HG02798 (cell line): ENCODE measurements around the gene ACBD5.

Experiments used
- ATAC-seq: cut with Tn5 transposase; IDR thresholded peaks from one replicate; pipeline ENCODE4 v1.9.1; 2021; ENCODE audit warnings: mild to moderate bottlenecking; ENCODE audit not compliant: unreplicated experiment, poor library complexity

The ACBD5 gene

DNA sequence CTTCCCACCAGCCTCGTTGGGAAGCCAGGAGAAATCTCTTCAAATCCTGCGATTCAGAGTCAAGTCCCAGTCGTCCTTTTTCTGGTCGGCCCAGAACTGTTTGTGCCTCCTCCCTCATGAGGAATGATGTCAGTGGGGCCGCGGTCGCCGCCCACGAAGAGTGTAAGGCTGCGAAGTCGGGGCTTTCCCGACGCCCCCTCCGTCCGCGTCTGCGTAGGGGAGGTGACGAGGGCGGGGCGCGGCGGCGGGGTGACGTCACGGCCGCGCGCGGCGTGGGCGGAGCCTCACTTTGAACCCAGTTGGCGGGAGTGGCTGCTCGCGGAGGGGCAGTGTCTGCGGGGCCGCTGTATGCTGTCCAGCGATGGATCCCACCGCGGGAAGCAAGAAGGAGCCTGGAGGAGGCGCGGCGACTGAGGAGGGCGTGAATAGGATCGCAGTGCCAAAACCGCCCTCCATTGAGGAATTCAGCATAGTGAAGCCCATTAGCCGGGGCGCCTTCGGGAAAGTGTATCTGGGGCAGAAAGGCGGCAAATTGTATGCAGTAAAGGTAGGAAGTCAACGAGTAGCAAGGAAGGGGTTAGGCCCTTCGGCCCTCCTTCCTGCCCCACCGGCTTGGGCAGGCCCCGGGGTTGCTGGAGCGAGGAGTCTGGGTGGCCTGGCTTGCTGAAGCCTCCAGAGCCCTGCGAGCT lies 85.4 kb downstream of the ACBD5 start, which contains the start of gene MASTL:
Gene MASTL (plus strand): TSS at position 287 of the 689 bp plus-strand sequence. CDS start 75 bp downstream, at position 362.
- peak; percentile 85 for ATAC-seq

DNA sequence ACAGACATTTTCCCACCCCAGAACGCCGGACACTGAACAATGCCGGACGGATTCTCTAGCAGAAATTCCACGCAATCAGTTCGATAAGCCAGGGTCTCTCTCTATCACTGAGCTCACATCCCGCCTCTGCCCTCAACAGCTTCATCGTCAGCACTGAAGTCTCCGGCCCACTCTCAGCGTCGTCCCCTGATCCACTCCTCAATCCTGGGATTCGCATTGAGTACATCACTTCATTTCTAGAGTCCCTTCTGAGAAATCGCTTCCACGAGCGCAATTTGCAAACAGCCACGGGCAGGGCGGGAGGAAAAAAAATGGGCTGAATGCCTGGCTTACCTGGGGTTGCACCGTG lies 86.8 kb downstream of the ACBD5 start:
- peak; percentile 10 for ATAC-seq

DNA sequence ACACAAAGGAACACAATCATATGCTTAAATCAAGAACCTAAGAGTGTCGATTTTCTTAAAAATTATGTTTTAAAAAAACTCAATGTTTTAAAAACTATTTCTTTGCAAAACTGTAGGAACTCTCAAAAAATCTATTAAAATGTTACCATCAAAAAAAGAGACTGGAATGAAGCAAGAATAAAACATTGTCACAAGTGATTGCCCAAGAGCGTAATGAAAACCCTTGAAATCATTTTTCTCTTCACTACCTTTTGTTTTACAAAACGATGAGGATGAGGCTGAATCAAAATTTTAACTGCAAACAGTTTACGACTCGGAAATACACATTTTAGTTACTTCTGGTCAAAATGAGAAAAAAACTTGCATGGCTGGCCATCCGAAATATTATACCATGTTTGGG lies 87.3 kb downstream of the ACBD5 start:
- ATAC-seq, result no peak

DNA sequence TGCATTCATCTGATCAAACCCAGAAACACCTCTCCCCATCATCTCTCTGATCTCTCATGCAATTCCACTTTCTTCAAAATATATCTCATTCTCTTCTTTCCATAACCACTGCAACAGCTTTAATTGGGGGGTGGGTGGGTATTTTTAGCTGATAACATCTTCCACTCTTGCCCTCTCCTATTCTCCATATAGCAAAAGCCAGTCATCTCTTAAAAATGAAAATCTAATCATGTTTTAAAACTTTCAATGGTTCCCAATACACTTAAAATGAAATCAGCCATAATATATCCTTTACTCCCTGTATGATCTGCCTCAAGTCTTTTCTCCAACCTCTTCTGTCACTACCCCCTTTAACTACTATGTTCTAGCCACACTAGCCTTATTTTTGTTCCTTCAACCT lies 87.9 kb downstream of the ACBD5 start:
- no peak for ATAC-seq

DNA sequence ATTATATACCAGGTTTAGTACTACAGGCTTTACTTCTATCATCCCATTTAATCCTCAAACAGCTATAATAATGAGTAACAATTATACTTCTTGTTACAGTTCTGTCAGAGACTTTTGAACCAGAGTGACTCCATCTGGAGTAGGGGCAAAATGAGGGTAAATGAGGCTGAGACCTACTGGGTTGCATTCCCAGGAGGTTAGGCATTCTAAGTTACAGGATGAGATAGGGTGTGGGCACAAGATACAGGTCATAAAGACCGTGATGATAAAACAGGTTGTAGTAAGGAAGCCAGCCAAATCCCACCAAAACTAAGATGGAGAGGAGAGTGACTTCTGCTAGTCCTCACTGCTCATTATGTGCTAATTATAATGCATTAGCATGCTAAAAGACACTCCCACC lies 90.3 kb downstream of the ACBD5 start:
- ATAC-seq, result no peak

DNA sequence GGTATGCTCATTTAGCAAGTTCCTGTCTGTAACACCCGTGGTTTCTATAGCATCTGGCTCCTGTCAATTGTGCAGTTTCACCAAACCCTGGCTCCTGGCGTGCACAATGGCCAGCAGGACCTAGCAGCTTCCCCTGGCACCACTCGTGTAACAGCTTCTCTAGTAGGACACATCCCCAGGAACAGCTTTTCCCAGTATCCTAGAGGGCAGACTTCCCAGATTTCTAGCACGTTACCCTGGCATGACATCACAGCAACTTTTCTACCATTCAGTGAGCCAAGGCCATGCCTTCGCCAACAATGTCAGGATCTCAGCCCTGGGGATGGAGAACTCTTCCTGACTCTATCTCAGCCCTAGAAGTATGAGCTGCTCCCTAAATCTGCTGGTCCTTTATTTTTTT lies 92.9 kb downstream of the ACBD5 start:
- ATAC-seq, result no peak

DNA sequence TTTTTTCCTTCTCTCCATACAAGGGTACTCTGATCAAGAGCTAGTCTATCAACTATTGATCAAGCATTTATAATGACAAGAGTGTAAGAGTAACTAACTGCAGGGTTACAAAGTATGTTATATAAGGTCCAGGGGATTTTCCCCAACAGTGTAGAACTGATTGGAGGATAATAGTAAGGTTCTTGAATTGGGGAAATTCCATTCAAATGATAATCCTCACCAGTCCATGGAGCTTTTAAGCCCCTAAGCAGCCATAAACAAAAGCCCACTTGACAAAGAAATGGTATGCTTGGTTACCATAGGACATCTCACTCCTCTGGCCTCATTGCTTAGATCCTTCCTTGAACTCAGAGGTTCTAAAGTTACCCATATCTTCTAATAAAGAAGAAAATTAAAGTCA lies 94.7 kb downstream of the ACBD5 start:
- ATAC-seq, result no peak
